Effector memory CD4-positive, alpha-beta T cell (primary cell): ENCODE data around the gene TNKS1BP1.

Experiments used
- DNase-seq, 3 donors: peaks; one replicate each; pipeline ENCODE4 v3.0.0-alpha.2; 2020
- H3K27ac ChIP-seq: 2 replicates; pipeline ENCODE4 v1.7.0; 2013; ENCODE audit warnings: mild to moderate bottlenecking, low read length, moderate library complexity; ENCODE audit not compliant: insufficient read depth, poor library complexity, severe bottlenecking
- H3K27me3 ChIP-seq: replicated peaks from 2 replicates; pipeline ENCODE4 v1.7.0; 2013; ENCODE audit warnings: mild to moderate bottlenecking, low read length; ENCODE audit not compliant: insufficient read depth, control insufficient read depth, poor library complexity, severe bottlenecking
- H3K36me3 ChIP-seq: 2 replicates; pipeline ENCODE4 v1.7.0; 2013; ENCODE audit warnings: mild to moderate bottlenecking, low read length, moderate library complexity; ENCODE audit not compliant: control insufficient read depth, insufficient read depth
- H3K4me1 ChIP-seq: 2 replicates; pipeline ENCODE4 v1.7.0; 2013; ENCODE audit warnings: low read length, mild to moderate bottlenecking; ENCODE audit not compliant: control insufficient read depth, insufficient read depth, poor library complexity, severe bottlenecking
- H3K4me3 ChIP-seq: 2 replicates; pipeline ENCODE4 v1.7.0; 2013; ENCODE audit warnings: low read length, low read depth, mild to moderate bottlenecking; ENCODE audit not compliant: insufficient read depth, poor library complexity, severe bottlenecking
- H3K9me3 ChIP-seq: 2 replicates; pipeline ENCODE4 v1.7.0; 2013; ENCODE audit warnings: mild to moderate bottlenecking, low read length, moderate library complexity; ENCODE audit not compliant: control insufficient read depth
- total RNA-seq, 3 donors: gene quantifications; one replicate each; lab custom pipeline; 2026; lab: John Stamatoyannopoulos, UW

The TNKS1BP1 gene, protein sequence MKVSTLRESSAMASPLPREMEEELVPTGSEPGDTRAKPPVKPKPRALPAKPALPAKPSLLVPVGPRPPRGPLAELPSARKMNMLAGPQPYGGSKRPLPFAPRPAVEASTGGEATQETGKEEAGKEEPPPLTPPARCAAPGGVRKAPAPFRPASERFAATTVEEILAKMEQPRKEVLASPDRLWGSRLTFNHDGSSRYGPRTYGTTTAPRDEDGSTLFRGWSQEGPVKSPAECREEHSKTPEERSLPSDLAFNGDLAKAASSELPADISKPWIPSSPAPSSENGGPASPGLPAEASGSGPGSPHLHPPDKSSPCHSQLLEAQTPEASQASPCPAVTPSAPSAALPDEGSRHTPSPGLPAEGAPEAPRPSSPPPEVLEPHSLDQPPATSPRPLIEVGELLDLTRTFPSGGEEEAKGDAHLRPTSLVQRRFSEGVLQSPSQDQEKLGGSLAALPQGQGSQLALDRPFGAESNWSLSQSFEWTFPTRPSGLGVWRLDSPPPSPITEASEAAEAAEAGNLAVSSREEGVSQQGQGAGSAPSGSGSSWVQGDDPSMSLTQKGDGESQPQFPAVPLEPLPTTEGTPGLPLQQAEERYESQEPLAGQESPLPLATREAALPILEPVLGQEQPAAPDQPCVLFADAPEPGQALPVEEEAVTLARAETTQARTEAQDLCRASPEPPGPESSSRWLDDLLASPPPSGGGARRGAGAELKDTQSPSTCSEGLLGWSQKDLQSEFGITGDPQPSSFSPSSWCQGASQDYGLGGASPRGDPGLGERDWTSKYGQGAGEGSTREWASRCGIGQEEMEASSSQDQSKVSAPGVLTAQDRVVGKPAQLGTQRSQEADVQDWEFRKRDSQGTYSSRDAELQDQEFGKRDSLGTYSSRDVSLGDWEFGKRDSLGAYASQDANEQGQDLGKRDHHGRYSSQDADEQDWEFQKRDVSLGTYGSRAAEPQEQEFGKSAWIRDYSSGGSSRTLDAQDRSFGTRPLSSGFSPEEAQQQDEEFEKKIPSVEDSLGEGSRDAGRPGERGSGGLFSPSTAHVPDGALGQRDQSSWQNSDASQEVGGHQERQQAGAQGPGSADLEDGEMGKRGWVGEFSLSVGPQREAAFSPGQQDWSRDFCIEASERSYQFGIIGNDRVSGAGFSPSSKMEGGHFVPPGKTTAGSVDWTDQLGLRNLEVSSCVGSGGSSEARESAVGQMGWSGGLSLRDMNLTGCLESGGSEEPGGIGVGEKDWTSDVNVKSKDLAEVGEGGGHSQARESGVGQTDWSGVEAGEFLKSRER (N-terminal part only)
- total RNA-seq: 19.4 to 22.0 (median 20.1) reads per million in 3 donors

DNA sequence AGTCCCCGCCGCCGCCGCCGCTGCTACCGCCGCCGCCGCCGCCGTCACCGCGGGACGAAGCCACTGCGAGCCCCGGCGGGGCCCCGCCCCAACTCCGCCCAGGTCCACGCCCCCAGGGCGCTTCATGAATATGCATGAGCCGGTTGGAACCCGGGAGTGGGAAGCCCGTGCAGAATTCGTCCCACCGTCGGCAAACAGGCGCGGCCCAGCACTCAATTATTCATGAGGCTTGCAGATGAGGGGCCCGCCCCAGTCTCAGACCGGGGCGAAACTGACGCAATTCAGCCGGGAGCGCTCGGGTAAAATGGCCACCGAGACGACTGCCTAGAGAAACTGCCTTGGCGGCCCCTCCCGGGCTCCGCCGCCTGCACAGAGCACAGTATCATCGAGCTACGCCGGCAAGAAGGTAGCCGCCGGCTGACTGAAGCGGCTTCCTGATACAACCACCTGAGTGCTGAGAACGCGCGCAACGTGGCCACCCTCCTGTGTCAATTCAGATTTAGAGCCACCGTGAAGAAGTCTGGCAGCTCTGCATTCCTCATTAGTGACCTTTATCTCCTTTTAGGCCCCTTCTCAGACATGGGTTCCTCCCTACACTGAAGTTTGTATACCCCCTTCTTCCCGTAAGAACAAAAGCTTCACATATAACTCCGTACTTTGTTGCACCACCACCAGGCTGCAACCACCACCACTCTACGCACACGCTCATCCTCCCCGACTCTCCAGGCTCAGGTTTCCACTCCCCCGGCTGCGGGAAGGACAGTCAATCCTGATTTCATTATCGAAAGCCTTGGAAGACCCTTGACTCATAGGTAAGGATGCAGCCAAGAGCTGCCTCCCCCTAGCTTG lies at the start of gene TNKS1BP1:
Gene TNKS1BP1 (minus strand): TSS at position 67 of the 849 bp plus-strand sequence. CDS start 3,067 bp downstream, outside the sequence.
- peak within 1 kb of the TSS; percentile 71 for H3K4me3 ChIP-seq
- no peaks in the 10 kb centered on the region for H3K9me3 ChIP-seq
- H3K27me3 ChIP-seq: no peaks in the 10 kb centered on the region
- peaks cover 16% of the 10 kb centered on the region for H3K4me1 ChIP-seq
- peaks cover 32% of the 10 kb centered on the region for H3K36me3 ChIP-seq
- peak within 1 kb of the TSS; percentile 69 for H3K27ac ChIP-seq
- DNase-seq: peak; percentile 79 to 87 (median 83)

DNA sequence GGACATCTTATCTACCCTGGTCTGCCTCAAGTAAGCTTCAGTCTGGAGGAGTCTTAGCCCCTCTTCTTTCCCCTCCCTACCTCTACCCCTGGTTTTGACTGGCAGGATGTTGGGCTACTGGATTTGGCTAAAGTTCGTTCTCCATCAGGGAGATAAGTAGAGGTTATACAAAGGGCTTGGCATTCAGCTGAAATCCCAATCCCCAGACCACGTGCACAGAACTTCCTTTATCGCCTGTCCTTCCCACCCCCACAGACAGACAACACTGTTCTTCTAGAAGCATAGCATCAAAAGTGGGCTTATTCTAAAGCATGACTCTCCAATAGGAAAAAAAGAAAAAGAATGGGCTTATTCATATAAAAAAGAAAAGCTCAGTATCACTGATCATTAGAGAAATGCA lies 48.4 kb upstream of the TNKS1BP1 start:
- Histone ChIP-seq H3K9me3 (no peaks in the 10 kb centered on the region), H3K4me3 (no peak overlapping the region), H3K27ac (no peak overlapping the region), H3K27me3 (no peaks in the 10 kb centered on the region), H3K36me3 (no peaks in the 10 kb centered on the region), H3K4me1 (no peaks in the 10 kb centered on the region)
- no peak for DNase-seq

DNA sequence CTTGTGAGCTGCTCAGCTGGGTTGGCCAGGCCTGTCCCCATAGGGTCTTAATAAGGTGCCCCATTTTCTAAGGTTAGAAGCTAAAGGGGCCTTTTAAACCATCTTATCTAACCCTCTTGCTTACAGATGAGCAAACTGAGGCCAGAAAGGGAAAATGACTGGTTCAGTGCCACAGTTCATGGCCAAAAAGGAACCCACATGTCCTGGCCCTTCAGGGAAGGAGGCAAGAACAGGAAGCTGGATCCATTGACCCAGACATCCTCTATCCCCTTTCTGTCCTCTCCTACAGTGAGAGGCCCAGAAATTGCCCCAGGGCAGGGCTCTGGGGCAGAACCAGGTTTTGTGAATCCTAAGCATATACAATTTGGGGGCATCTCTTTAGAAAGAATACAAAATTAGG lies 46.2 kb upstream of the TNKS1BP1 start:
- H3K4me1 ChIP-seq: no peaks in the 10 kb centered on the region
- H3K27ac ChIP-seq: no peak overlapping the region
- no peaks in the 10 kb centered on the region for H3K9me3 ChIP-seq
- no peaks in the 10 kb centered on the region for H3K27me3 ChIP-seq
- no peaks in the 10 kb centered on the region for H3K36me3 ChIP-seq
- no peak for DNase-seq
- H3K4me3 ChIP-seq: no peak overlapping the region

DNA sequence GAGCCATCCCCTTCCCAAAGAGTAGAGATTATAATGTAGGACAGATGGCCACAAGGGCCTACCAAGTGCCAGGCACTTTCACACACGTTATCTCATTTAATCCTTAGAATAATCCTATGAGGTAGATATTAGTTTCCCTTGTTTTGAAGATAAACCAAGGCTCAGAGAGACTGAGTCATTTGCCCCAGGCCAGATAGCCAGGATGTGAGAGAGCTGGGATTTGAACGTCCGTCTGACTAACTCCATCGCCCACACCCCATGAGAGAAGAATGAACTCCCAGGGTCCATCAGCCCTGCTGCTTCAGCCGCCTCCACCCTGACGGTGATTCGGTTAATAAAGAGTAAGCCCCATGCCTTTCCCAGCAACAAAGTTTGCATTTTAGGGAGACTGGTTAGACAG lies 45.5 kb upstream of the TNKS1BP1 start:
- Histone ChIP-seq H3K4me3 (no peak overlapping the region), H3K27ac (no peak overlapping the region), H3K27me3 (no peaks in the 10 kb centered on the region)

DNA sequence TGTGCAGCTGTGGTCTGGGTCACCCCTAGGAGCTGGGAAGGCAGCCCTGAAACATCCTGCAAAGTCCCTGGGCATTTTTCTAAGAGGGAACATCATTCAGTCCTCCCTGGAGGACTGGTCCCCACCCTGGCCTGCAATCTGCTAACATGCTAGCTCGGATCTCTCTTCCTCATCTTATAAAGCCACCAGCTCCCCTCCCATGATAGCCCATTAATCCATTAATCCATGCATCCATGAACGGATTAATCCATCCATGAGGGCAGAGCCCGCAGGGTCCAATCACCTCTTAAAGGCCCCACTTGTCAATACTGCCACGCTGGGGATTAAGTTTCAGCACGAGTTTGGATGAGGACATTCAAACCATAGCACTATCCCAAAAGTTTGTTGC lies 44.1 kb upstream of the TNKS1BP1 start:
- no peak for DNase-seq
- Histone ChIP-seq H3K4me3 (no peak overlapping the region), H3K36me3 (no peaks in the 10 kb centered on the region), H3K27ac (no peak overlapping the region), H3K4me1 (no peaks in the 10 kb centered on the region), H3K27me3 (no peaks in the 10 kb centered on the region), H3K9me3 (no peaks in the 10 kb centered on the region)

More for the DNA sequence above, 45.5 kb upstream of the TNKS1BP1 start:
- no peaks in the 10 kb centered on the region for H3K9me3 ChIP-seq
- no peak for DNase-seq
- H3K4me1 ChIP-seq: no peaks in the 10 kb centered on the region
- H3K36me3 ChIP-seq: no peaks in the 10 kb centered on the region

DNA sequence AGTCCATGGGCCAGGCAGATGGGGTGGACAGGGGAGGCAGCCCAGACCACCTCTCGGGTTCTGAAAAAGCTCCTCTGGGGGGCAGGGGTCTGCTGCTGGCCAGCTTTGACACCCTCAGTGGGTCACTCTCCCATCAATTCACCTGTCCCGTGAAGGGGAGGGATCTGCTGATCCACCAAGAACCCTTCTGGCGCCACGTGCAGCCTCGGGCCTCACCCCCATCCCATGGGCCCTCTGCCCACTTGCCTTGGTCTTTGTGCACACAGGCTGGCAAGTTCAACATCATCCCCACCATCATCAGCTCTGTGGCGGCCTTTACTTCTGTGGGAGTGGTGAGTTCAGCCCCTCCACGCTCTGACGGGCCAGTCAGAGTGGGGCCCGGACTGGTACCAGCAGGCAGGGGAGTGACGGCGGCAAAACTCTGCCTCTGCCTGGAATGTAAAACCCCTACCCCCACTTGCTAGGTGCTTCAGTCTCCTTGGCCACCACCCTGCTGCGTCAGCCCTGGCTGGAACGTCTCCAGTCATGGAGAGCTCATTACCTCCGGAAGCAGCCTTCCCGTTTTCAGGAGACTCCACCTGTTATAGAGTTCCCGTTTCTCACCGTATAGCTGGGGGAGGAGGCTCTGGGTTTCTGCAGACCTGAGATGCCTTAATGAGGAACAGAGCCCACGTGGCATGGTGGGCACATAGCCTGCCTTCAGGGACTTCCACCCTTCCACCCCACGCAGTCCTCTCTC lies 43.5 kb upstream of the TNKS1BP1 start:
- no peak for DNase-seq
- no peaks in the 10 kb centered on the region for H3K9me3 ChIP-seq
- no peak overlapping the region for H3K4me3 ChIP-seq
- no peaks in the 10 kb centered on the region for H3K27me3 ChIP-seq
- H3K4me1 ChIP-seq: no peaks in the 10 kb centered on the region
- H3K36me3 ChIP-seq: no peaks in the 10 kb centered on the region
- no peak overlapping the region for H3K27ac ChIP-seq

DNA sequence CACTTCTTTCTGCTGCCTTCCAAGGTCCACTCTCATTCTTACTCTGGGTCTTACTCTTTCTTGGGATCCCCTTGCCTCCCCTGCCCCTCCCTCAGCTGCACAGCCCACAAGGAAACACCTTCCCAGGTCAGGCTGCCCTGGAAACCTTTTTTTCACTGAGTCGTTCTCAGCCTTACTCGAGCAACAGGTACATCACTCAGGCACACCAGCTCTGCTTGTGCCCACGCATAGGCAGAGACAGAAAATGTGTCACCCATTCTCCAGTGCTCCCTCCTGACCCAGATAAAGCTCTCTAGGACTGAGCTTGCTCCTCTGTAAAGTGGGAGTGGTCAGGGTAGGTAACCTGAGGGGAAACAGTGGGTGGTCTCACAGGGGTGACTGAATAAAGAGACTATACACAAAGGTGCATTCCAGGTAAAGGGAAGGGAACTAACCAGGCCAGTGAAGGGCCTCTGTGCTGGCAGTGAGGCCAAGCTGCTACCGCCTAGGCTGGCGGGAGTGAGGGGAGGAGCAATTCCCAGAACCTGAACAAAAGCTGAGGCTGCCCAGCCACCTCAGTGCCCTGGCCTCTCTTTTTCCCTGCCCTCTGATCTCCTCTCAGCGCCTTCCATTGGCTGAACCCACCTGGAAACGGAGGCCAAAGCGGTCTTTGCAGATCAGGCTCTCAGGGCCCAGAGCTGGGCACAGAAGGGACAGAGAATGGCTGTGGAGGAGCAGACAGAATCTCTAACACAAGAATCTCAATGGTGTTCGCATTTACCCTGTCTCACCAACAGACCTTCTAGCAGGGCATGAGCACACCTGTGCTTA lies 40.3 kb upstream of the TNKS1BP1 start:
- Histone ChIP-seq H3K36me3 (no peaks in the 10 kb centered on the region), H3K27me3 (no peaks in the 10 kb centered on the region), H3K4me3 (no peak overlapping the region), H3K4me1 (no peaks in the 10 kb centered on the region), H3K9me3 (no peaks in the 10 kb centered on the region), H3K27ac (no peak overlapping the region)
- DNase-seq: no peak
